ENCODE results near the gene APLF. TPM values are rescaled to one million over a fixed set of nuclear protein-coding genes. Genes with fewer than 3 reads are reported as not detected.
"Not testable (repeated sequence)": the region's sequence is repeated elsewhere in the genome, so short reads cannot be mapped to it uniquely, and the experiment has no call there.

APLF gene
- total RNA-seq, 1 donor from 2014 or later, result 4.2 TPM

DNA sequence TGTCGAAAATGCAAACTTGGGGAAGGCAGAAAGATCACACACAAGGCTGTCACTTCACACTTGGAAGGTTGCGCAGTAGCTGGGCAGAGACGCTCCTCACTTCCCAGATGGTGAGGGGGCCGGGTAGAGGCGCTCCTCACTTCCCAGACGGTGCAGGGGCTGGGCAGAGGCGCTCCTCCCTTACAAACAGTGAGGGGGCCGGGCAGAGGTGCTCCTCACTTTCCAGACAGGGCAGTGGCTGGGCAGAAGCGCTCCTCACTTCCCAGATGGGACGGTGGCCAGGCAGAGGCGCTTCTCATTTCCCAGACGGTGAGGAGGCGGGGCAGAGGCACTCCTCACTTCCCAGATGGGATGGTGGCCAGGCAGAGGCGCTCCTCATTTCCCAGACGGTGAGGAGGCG lies 59.6 kb downstream of the APLF start:
- not testable (repeated sequence) for DNase-seq (ENCODE audit: low read depth, low spot score)

DNA sequence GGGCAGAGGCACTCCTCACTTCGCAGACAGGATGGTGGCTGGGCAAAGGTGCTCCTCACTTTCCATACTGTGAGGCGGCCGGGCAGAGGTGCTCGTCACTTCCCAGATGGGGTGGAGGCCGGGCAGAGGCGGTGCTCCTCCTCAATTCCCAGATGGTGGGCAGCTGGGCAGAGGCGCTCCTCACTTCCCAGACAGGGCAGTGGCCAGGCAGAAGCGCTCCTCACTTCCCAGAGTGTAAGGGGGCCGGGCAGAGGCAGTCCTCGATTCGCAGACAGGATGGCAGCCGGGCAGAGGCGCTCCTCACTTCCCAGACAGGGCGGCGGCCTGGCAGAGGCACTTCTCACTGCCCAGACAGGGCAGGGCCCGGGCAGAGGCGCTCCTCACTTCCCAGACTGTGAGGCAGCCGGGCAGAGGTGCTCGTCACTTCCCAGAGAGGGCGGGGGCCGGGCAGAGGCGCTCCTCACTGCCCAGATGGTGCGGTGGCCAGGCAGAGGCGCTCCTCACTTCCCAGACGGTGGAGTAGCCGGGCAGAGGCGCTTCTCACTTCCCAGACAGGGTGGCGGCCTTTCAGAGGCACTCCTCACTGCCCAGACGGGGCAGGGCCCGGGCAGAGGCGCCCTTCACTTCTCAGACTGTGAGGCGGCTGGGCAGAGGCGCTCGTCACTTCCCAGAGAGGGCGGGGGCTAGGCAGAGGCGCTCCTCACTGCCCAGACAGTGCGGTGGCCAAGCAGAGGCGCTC lies 60.1 kb downstream of the APLF start:
- DNase-seq (ENCODE audit: low read depth, low spot score), result not testable (repeated sequence)

DNA sequence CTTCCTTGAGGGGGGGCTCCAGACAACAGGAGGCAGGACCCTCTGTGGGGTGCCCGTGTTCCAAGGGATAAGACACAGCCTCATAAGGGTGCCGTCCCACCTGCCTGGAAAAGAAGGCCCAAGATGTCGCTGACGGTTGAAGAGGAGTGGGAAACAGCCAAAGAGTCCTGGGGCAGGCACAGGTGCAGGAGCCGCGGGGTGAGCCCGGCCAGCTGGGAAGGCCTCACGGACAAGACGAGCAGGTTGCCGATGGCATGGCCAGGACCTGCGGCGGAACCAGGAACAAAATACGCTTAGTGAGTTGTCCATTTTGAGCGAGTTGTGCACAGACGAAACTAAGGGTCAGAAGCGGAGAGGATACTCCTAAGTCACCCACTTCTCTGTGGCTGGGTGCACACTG lies 61.8 kb downstream of the APLF start:
- DNase-seq (ENCODE audit: low read depth, low spot score), result not testable (repeated sequence)

DNA sequence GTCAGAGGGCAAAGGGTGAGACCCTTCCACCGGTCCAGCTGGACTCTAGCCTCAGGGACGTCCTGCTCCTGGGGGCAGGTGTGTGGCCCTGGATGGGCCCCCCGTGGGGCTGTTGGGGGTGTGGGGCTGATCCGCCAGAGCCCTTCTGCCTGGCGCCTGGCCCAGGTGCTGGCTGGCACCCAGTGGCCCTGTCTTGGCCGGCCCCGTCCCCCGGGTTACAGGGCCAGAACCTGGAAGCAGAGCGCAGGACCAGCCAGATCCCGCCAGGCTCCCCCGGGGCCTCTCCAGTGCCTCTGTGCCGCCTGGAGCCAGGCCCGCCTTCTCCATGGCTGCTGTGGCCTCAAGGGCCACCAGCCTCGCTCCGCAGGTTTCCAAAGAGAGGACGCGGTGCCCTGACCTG lies 62.3 kb downstream of the APLF start:
- DNase-seq (ENCODE audit: low read depth, low spot score), result not testable (repeated sequence)

DNA sequence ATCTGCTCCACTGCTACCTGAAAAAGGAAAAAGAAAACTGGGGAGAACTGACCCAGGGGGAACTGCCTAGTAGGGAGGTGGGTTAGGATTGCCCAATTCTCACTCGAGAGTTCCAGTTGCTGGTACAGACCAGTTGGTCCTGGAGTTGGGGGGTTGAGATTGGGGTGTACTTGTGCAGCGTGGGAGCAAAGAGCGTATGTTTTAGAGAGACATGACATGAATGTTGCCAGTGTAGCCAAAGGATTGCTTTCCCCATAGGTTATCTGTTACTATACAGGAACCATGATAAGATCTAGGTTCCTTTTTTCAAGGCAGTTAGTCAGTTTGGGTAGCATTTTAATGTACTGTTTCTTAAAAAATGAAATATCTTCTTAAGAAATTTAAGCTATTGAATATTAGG lies 68.6 kb downstream of the APLF start:
- DNase-seq (ENCODE audit: low read depth, low spot score), result no peak

DNA sequence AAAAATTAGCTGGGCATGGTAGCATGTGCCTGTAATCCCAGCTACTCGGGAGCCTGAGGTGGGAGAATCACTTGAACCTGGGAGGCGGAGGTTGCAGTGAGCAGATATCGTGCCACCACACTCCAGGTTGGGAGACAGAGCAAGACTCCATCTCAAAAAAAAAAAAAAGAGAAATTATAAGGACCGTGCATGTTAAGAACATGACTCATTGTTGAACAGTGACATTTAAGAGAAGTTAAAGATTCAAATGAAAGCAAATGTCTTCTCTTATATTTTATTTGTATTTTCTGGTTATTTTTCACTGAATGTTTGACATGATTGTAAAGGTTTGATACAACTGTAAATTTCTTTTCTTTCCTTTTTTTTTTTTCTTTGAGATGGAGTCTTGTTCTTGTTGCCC lies 69.6 kb downstream of the APLF start:
- DNase-seq (ENCODE audit: low read depth, low spot score), result no peak

DNA sequence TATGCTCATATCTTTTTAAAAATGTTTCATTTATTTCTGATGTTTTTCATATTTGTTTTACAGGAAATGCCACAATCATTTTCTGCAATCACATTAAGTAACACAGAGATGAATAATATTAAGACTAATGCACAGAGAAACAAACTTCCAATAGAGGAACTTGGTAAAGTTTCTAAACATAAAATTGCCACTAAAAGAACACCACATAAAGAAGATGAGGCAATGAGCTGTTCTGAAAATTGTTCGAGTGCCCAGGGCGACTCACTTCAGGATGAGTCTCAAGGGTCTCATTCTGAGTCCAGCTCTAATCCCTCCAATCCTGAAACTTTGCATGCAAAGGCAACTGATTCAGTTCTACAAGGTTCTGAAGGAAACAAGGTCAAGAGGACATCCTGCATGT lies 70.4 kb downstream of the APLF start:
- no peak for DNase-seq (ENCODE audit: low read depth, low spot score)

DNA sequence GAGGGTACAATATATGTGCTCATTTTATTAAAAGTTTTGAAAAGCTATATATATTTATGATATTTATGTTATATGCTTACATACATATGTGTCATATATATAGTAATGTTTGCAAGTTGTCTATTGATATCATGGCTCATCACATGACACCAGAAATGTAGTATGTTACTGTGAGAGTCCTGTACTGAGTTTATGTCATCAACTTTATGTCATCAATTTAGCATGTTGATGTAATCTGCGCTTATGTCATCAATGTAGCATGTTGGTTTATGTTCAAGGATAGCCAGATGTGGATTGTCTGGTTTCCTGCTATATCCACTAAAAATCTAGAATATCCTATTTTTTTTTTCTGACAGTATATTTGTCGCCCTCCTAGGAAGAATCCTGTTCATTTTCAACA lies 77.4 kb downstream of the APLF start:
- no peak for DNase-seq (ENCODE audit: low read depth, low spot score)

DNA sequence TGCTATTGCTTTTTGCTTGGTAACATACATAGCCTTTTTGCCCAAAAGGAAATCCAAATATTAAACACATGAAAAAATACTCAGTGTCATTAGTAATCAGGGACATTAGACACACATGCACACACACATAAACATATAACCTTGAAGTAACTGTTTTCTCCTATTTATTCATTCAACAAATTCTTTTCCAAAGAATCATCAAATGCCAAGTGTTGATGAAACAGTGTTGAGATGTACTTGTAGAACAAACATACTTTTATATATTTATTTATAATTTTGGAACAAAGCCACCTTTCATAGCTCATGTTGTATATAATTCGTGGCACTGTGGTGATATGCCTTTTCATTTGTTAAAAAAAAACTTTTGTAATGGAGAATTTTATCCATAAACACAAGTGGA lies 81.0 kb downstream of the APLF start:
- DNase-seq (ENCODE audit: low read depth, low spot score), result no peak

DNA sequence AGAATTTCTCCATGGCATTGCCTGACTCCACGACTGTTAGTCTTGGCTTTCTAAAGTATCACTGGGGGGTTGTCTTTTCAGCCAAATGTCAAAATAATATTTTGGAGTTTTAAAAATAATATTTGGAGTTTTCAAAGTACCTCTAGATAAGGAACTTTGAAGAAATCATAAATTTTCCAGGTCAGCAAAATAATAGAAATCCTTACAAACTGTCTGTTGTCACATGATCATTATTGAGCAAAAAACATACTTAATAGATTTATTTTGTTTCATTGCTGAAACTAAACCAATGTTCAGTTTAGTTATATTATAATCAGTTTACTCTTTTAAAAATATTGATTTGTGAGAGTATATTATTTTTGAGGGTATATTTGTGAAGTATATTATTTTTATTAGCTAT lies 85.7 kb downstream of the APLF start:
- no peak for DNase-seq (ENCODE audit: low read depth, low spot score)

DNA sequence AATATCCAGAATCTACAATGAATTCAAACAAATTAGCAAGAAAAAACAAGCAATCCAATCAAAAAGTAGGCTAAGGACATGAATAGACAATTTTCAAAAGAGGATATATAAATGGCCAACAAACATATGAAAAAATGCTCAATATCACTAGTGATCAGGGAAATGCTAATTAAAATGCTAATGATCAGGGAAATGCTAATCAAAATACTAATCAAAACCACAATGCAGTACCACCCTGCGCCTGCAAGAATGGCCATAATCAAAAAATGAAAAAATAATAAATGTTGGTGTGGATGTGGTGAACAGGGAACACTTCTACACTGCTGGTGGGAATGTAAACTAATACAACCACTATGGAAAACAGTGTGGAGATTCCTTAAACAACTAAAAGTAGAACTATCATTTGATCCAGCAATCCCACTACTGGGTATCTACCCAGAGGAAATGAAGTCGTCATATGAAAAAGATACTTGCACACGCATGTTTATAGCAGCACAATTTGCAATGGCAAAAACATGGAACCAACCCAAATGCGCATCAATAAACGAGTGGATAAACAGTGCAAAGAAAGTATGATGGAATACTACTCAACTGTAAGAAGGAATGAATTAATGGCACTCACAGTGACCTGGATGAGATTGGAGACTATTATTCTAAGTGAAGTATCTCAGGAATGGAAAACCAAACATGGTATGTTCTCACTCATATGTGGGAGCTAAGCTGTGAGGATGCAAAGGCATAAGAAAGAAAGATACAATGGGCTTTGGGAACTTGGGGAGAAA lies 88.2 kb downstream of the APLF start:
- not testable (repeated sequence) for DNase-seq (ENCODE audit: low read depth, low spot score)

DNA sequence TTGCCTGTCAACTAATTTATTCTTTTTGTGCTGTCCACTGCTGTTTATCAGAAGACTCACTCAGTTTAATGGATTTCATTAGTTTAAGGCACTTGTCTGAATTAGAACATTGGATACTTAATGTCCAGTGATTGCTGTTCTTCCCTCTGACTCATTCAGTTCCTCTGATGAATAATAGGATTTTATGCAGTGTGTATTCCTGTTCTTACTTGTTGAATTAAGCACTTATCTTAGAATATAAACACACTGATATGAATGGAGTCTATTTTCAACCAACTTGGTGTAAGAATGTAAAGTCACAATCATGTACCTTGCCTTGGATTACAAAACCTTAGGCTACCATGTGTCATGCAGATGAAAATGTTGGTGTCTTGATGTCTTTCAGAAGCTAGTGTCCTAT lies 89.0 kb downstream of the APLF start:
- no peak for DNase-seq (ENCODE audit: low read depth, low spot score)

DNA sequence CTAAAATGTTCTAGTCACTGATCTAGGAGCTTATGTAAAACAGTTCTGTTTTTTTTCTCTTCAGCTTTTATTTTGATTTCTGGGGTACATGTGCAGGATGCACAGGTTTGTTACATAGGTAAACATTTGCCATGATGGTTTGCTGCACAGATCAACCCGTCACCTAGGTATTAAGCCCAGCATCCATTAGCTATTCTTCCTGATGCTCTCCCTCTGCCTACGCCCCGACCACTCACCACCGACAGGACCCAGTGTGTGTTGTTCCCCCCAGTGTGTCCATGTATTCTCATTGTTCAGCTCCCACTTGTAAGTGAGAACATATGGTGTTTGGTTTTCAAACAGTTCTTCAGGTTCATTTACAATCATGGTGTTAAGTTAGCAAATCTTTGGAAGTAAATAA lies 91.2 kb downstream of the APLF start:
- DNase-seq (ENCODE audit: low read depth, low spot score), result no peak

DNA sequence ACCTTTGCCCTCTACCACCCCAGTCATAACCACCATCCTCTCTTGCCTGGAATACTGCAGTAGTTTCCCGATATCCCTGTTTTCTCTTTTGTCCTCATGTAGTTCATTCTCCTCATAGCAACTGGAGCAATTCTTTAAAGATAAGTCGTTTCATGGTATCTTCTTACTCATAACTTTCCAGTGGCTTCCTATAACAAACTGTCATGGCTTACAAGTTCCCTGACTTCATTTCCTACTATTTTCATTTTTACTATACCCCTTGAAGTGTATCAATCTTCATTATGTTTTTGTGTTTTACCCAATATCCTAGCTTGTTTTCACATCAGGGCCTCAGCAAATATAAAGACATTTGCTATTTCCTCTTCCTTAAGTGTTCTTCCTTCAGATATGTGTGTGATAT lies 92.3 kb downstream of the APLF start:
- no peak for DNase-seq (ENCODE audit: low read depth, low spot score)

DNA sequence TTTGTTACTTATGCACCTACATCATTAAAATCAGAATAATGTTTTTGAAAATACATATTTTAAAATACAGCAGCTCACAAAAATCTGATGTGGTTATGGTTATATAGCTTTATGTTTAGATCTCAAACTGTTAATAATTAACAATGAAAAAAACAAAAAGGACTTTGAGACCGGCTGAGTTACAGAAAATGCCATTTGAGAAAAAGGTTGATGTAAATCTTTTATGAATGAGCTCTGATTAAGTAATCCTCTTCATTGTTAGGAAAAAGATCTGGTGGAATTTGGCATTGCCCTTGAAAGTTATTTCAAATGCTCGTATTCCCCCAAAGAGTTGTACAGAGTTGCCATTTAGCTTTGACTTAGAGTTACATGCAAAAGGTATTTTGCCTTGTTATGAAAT lies 93.2 kb downstream of the APLF start:
- no peak for DNase-seq (ENCODE audit: low read depth, low spot score)

DNA sequence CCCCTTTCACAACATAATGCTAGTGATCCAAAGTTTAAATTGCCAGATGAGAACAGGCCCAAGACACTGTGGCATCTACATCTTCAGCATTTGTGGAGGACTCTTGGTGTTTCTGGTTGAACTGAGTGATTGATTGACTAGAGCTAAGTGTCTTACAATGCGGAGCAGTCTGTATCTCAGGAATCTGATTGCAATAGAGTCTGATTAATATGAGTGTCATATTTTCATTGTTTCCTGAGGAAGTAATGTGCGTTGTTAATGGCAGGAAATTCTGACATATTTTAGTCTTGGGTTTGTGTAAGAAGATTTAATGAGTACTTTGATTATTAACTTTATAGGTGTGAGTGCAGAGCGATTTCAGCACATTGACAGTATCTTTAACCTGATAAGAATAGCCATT lies 94.0 kb downstream of the APLF start:
- no peak for DNase-seq (ENCODE audit: low read depth, low spot score)

DNA sequence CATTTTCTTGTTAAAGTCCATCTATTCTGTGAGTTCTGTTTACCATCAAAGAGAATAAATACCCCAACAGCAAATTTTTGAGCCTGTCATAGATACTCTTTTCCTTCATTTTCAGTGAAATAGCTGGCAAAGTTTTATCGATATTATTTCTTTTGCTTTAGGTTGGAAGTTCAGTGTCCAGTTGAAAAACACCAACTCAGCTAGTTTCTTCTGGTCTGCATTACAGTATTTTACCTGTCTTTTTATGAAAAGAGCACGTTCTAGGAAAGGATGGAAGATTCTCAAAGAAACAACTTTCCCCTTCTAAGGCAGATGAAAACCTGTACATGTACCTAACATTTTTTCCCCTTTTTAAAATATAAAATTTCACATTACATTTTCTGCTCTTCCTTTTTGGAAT lies 95.5 kb downstream of the APLF start:
- no peak for DNase-seq (ENCODE audit: low read depth, low spot score)

DNA sequence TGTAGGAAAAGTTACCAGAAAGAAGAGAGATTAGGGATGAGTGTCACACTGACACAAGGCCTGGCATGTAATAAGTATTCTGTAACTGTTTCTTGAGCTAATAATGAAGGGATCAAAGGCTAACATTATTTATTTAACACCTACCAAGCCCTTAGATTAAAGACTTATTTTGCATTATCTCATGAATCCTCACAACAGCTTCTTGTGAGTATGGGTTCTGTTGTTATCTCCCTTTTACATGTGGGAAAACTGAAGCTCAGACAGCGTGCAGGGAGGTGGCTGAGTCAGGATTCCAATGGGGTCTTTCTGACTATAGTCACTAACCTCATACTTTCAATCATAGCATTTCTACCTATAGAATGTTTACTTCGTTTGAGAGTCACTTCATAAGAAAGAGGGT lies 97.0 kb downstream of the APLF start:
- no peak for DNase-seq (ENCODE audit: low read depth, low spot score)

DNA sequence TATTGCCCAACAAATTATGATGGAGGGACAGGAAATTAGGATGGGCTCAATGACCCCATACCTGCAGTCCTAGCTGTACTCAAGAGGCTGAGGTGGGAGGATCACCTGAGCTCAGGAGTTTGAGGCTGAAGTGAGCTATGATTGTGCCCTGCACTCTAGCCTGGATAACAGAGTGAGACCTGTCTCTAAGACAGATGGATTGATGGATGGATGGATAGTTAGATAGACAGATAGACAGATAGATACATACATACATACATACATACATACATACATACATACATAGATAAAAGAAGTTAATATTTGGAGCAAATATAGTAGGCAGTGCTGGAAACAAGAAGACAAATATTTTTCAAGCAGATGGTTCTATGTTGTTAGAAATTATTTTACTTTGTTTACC lies 97.9 kb downstream of the APLF start:
- DNase-seq (ENCODE audit: low read depth, low spot score), result no peak

DNA sequence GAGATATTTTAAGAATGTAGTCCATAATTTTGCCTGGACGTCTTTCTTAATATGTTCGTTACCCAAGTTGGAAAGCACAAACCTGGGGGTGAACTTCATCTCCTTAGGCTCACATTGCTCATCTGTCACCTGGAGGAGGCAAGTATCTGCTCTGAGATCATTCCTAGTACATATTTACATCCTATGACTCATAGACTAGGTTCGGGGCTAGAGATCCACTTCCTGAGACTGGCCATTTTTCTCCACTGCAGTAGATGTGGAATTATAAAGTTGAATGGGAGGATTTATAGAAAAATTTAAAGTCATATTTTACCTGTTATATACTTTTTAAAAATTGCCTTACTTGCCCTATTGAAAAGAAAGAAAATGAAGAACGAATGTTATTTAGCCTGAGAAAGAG lies 98.5 kb downstream of the APLF start:
- DNase-seq (ENCODE audit: low read depth, low spot score), result no peak

DNA sequence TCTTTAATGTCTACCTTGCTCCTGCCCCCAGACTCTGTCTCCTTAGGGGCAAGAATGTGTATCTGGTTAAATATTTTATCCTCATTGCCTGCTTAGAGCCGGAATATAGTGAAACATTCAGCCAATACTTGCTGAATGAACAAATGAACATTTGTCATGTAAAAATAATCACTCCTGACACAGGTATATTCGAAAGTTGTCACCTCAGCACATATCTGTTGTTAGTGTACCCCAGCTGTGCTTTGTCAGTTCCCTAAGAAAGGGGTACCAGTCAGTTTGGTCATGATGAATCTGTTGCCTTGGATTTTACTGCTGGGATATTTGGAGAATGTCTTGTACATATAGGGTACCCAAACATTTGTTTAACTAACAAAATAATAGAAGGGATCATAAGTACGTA lies 99.0 kb downstream of the APLF start:
- no peak for DNase-seq (ENCODE audit: low read depth, low spot score)

DNA sequence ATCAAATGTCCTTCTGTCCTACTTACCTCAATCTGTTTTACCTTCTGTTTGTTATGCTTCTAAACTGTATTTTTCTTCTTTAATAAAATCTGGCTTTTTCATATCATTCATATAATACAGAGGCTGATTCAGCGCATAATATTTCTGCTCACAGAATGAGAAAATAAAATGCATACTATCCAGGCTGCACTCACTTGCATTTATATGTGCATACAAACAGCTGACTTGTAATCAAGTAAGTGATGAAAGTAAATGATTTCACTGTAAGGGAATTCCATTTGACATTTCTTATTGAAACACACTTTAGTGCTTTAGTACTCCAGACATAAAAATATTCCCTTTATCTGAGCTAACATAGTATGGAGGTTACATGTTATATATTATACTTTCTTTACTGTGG lies 100.7 kb downstream of the APLF start:
- no peak for DNase-seq (ENCODE audit: low read depth, low spot score)

DNA sequence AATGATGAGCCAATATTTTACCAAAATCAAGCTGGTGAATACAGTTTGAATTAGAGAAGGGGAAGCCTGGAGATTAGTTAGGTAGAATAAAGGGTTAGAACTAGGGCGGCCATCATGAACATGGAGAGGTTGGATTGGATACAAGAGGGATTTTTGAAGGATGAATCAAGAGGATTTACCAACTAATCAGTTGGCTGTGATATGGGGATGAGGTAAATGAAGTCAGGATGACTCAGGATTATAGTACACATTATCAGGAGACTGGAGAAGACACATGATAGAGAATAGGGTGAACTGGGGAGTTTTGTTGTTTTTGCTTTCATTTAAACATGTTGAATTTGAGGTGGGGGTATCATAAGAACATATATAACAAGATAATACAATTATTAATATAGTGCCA lies 102.2 kb downstream of the APLF start:
- DNase-seq (ENCODE audit: low read depth, low spot score), result no peak
